ENCODE data around the gene EXTL2. TPM values are rescaled to one million over a fixed set of nuclear protein-coding genes. Genes with fewer than 3 reads are reported as not detected.
"Not testable (repeated sequence)": the region's sequence is repeated elsewhere in the genome, so short reads cannot be mapped to it uniquely, and the experiment has no call there.

EXTL2 gene
- polyA plus RNA-seq, 2 of the 4 experiments (the other 2 are of a cell fraction), result 9.4 to 22.4 TPM

DNA sequence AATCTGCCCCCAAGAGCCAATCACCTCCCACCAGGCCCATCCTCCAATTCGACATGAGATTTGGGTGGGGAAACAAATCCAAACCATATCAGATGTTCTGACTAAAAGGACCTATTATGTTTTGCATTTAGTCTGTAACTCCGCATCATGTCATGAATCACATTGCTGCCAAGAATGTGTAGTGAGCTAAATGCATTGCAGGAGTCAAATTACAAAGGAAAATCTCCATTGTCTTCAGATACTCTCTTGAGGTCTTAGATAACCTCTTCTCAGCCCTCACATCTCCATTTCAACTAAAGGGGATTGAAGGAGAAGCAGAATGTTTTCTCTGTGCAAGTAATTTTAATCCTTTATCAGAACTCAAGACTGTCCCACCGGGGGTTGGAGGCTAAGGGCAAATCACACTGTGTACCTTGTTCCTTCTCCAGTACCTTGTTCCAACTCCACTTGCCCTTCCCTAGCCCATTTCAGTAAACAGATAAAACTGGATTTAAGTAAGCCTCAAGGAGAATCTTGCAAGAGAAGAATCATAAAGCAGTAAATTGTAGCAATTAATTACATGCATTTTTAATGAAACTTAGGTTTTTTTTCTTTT, 34.1 kb downstream of the EXTL2 start:
- no peak overlapping the region for H3K4me2 ChIP-seq
- no peak for TF ChIP-seq MAZ (IDR thresholded peaks at IDR 0.05; ENCODE audit: borderline replicate concordance, low read depth, low read length)
- TF ChIP-seq MYC (IDR thresholded peaks at IDR 0.05; ENCODE audit: borderline replicate concordance, low read length), result no peak
- TF ChIP-seq HDAC2 (IDR thresholded peaks at IDR 0.05), result no peak
- TF ChIP-seq HOXB13 (CRISPR knock-in tag; IDR thresholded peaks at IDR 0.05; ENCODE audit: low read depth), result no peak
- TF ChIP-seq TP53 (CRISPR knock-in tag; IDR thresholded peaks at IDR 0.05), result no peak
- no peak for TF ChIP-seq SREBF2 (IDR thresholded peaks at IDR 0.05)
- no peak for TF ChIP-seq ELK1 (IDR thresholded peaks at IDR 0.05; ENCODE audit: low read depth, low read length)
- TF ChIP-seq CEBPB (IDR thresholded peaks at IDR 0.05), result no peak
- no peak for TF ChIP-seq CBX2 (IDR thresholded peaks at IDR 0.05; ENCODE audit: borderline replicate concordance, low read depth)
- TF ChIP-seq, protein P1, sequence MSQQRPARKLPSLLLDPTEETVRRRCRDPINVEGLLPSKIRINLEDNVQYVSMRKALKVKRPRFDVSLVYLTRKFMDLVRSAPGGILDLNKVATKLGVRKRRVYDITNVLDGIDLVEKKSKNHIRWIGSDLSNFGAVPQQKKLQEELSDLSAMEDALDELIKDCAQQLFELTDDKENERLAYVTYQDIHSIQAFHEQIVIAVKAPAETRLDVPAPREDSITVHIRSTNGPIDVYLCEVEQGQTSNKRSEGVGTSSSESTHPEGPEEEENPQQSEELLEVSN (IDR thresholded peaks at IDR 0.05; ENCODE audit: borderline replicate concordance, low read depth), result no peak
- TF ChIP-seq RFX5 (IDR thresholded peaks at IDR 0.05), result no peak
- TF ChIP-seq HOXA7 (CRISPR knock-in tag; IDR thresholded peaks at IDR 0.05), result no peak
- TF ChIP-seq KDM5A (IDR thresholded peaks at IDR 0.05), result no peak
- no peak for TF ChIP-seq JUN (IDR thresholded peaks at IDR 0.05)
- ATAC-seq, result no peak

GRCh38 chr1:100855116-100855515, 39.5 kb downstream of the EXTL2 start:
- H3K4me3 ChIP-seq; DNase-seq (ENCODE audit: low read depth in 1 of 2, low spot score in 1 of 2); H3K9me3 ChIP-seq; ATAC-seq; H3K27ac ChIP-seq; H3K4me2 ChIP-seq; POLR2A ChIA-PET; FAIRE-seq; H3K4me1 ChIP-seq: not testable (repeated sequence)
- CTCF ChIA-PET, result interaction anchor here (0.6 to 1.6 kb wide), 5 partner anchors 11 to 403 kb away, joined by 3 to 6 read pairs (median 3); no protein-coding TSS in a partner anchor

More for the DNA sequence above, 34.1 kb downstream of the EXTL2 start:
- POLR2A ChIA-PET, result no interaction called here
- H3K4me1 ChIP-seq, result no peaks in the 10 kb centered on the region
- CTCF ChIA-PET, result interaction anchor here (0.6 to 1.6 kb wide), 2 partner anchors 254 to 1958 kb away, joined by 3 to 4 read pairs; no protein-coding TSS in a partner anchor
- DNase-seq (ENCODE audit: low read depth in 1 of 2, low spot score in 1 of 2), result no peak
- no peak overlapping the region for H3K4me3 ChIP-seq
- 33% methylated on average over 3 of the region's 3 CpGs for WGBS (ENCODE audit: missing lambda C conversion rate)
- no peak overlapping the region for H3K27ac ChIP-seq
- FAIRE-seq, result no peak
- no peaks in the 10 kb centered on the region for H3K9me3 ChIP-seq

GRCh38 chr1:100852976-100853375, 41.7 kb downstream of the EXTL2 start:
- no peak overlapping the region for H3K4me2 ChIP-seq
- CTCF ChIA-PET, result no interaction called here
- H3K4me3 ChIP-seq, result no peak overlapping the region
- H3K27ac ChIP-seq, result no peak overlapping the region
- no peaks in the 10 kb centered on the region for H3K4me1 ChIP-seq
- no peak for TF ChIP-seq PHF8 (IDR thresholded peaks at IDR 0.05; ENCODE audit: borderline replicate concordance, low read depth)
- TF ChIP-seq EHF (CRISPR knock-in tag; IDR thresholded peaks at IDR 0.05), result no peak
- TF ChIP-seq, protein P2, sequence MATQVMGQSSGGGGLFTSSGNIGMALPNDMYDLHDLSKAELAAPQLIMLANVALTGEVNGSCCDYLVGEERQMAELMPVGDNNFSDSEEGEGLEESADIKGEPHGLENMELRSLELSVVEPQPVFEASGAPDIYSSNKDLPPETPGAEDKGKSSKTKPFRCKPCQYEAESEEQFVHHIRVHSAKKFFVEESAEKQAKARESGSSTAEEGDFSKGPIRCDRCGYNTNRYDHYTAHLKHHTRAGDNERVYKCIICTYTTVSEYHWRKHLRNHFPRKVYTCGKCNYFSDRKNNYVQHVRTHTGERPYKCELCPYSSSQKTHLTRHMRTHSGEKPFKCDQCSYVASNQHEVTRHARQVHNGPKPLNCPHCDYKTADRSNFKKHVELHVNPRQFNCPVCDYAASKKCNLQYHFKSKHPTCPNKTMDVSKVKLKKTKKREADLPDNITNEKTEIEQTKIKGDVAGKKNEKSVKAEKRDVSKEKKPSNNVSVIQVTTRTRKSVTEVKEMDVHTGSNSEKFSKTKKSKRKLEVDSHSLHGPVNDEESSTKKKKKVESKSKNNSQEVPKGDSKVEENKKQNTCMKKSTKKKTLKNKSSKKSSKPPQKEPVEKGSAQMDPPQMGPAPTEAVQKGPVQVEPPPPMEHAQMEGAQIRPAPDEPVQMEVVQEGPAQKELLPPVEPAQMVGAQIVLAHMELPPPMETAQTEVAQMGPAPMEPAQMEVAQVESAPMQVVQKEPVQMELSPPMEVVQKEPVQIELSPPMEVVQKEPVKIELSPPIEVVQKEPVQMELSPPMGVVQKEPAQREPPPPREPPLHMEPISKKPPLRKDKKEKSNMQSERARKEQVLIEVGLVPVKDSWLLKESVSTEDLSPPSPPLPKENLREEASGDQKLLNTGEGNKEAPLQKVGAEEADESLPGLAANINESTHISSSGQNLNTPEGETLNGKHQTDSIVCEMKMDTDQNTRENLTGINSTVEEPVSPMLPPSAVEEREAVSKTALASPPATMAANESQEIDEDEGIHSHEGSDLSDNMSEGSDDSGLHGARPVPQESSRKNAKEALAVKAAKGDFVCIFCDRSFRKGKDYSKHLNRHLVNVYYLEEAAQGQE (IDR thresholded peaks at IDR 0.05), result no peak
- POLR2A ChIA-PET, result no interaction called here
- WGBS (ENCODE audit: missing lambda C conversion rate), result 66% methylated on average over 3 of the region's 3 CpGs
- DNase-seq (ENCODE audit: low read depth in 1 of 2, low spot score in 1 of 2), result no peak
- no peak for ATAC-seq
- no peak for FAIRE-seq
- H3K9me3 ChIP-seq, result no peaks in the 10 kb centered on the region
